IMR-90 (cell line): ENCODE data around the gene OGFOD3. TPM values are rescaled to one million over a fixed set of nuclear protein-coding genes. Genes with fewer than 3 reads are reported as not detected.

ENCODE experiments used
- ATAC-seq: fragments of 200-7000 bp; cut with Tn5 transposase; 2 replicates; pipeline ENCODE4 v1.9.1; 2020; ENCODE audit warnings: low read depth, mild to moderate bottlenecking, moderate library complexity
- BruUV-seq: library from RNA; stranded (reverse); fragments of 400-500 nt; replicated peaks from 2 replicates; lab custom pipeline; 2021; lab: Mats Ljungman, UMichigan
- CTCF ChIA-PET: fragments of 300-600 bp; formaldehyde crosslinking; extraction: SDS; loops from one replicate; lab custom pipeline; 2021; ENCODE audit warnings: antibody characterized with exemption; lab: Yijun Ruan, JAX
- POLR2A ChIA-PET: fragments of 300-600 bp; sonication (Branson Sonifier 250); formaldehyde crosslinking; loops from one replicate; lab custom pipeline; 2022; ENCODE audit warnings: antibody characterized with exemption; ENCODE audit not compliant: unreplicated experiment; lab: Charles Lee
- DNase-seq: peaks from one replicate; pipeline ENCODE4 v3.0.0; 2013
- H2AFZ ChIP-seq: replicated peaks from 2 replicates; pipeline ENCODE3; 2013; ENCODE audit warnings: low read length, mild to moderate bottlenecking; ENCODE audit not compliant: poor library complexity
- H2AK5ac ChIP-seq: 2 replicates; pipeline ENCODE4 v1.6.1; 2013; ENCODE audit warnings: low read depth, low read length, inconsistent platforms
- H2AK9ac ChIP-seq: replicated peaks from 2 replicates; pipeline ENCODE3; 2013; ENCODE audit warnings: mild to moderate bottlenecking, low read depth, low read length, moderate library complexity; ENCODE audit not compliant: poor library complexity
- H2BK120ac ChIP-seq: 2 replicates; pipeline ENCODE4 v1.6.1; 2013; ENCODE audit warnings: low read depth, low read length, inconsistent platforms
- H2BK15ac ChIP-seq: 3 replicates; pipeline ENCODE4 v1.6.1; 2013; ENCODE audit warnings: low read depth, low read length, inconsistent platforms
- H2BK20ac ChIP-seq: 2 replicates; pipeline ENCODE4 v1.6.1; 2013; ENCODE audit warnings: low read depth, mild to moderate bottlenecking, inconsistent platforms, low read length, moderate library complexity
- H2BK5ac ChIP-seq: 2 replicates; pipeline ENCODE4 v1.6.1; 2013; ENCODE audit warnings: mild to moderate bottlenecking, low read depth, low read length, inconsistent platforms; ENCODE audit not compliant: poor library complexity, severe bottlenecking
- H3K14ac ChIP-seq: replicated peaks from 2 replicates; pipeline ENCODE4 v1.6.1; 2013; ENCODE audit warnings: low read depth, low read length, inconsistent platforms
- H3K18ac ChIP-seq: 2 replicates; pipeline ENCODE4 v1.6.1; 2013; ENCODE audit warnings: low read depth, low read length, control low read depth
- H3K23ac ChIP-seq: 2 replicates; pipeline ENCODE4 v1.6.1; 2013; ENCODE audit warnings: low read depth, low read length, inconsistent platforms
- H3K27ac ChIP-seq: 2 replicates; pipeline ENCODE4 v1.5.1; 2013; ENCODE audit warnings: mild to moderate bottlenecking, control low read depth, low read length; ENCODE audit not compliant: insufficient read depth
- H3K27me3 ChIP-seq: 2 replicates; pipeline ENCODE4 v1.6.1; 2013; ENCODE audit warnings: low read length; ENCODE audit not compliant: control insufficient read depth, insufficient read depth
- H3K36me3 ChIP-seq: 2 replicates; pipeline ENCODE4 v1.6.1; 2013; ENCODE audit warnings: low read length, mixed read lengths; ENCODE audit not compliant: control insufficient read depth, insufficient read depth
- H3K4ac ChIP-seq: 2 replicates; pipeline ENCODE4 v1.6.1; 2013; ENCODE audit warnings: low read depth, low read length, inconsistent platforms
- H3K4me1 ChIP-seq: 2 replicates; pipeline ENCODE4 v1.6.1; 2013; ENCODE audit warnings: low read length, mixed read lengths; ENCODE audit not compliant: control insufficient read depth, insufficient read depth
- H3K4me2 ChIP-seq: 2 replicates; pipeline ENCODE4 v1.6.1; 2013; ENCODE audit warnings: low read depth, mild to moderate bottlenecking, control low read depth, low read length, moderate library complexity
- H3K4me3 ChIP-seq: 2 replicates; pipeline ENCODE4 v1.5.1; 2013; ENCODE audit warnings: low read depth, mild to moderate bottlenecking, control low read depth, low read length, moderate library complexity; ENCODE audit not compliant: insufficient read depth
- H3K56ac ChIP-seq: 2 replicates; pipeline ENCODE4 v1.6.1; 2013; ENCODE audit warnings: low read length, inconsistent platforms; ENCODE audit not compliant: insufficient read depth; ENCODE audit errors: extremely low read depth
- H3K79me1 ChIP-seq, 2 experiments: 2 replicates each; pipeline ENCODE4 v1.6.1; 2013; ENCODE audit warnings: low read length in 2 of 2, inconsistent platforms in 1 of 2, low read depth in 1 of 2
- H3K9ac ChIP-seq: 2 replicates; pipeline ENCODE4 v1.6.1; 2013; ENCODE audit warnings: low read depth, low read length, control low read depth
- H3K9me1 ChIP-seq: 2 replicates; pipeline ENCODE4 v1.6.1; 2013; ENCODE audit warnings: low read length, inconsistent platforms; ENCODE audit not compliant: insufficient read depth
- H3K9me3 ChIP-seq: 2 replicates; pipeline ENCODE4 v1.6.1; 2013; ENCODE audit warnings: low read length; ENCODE audit not compliant: control insufficient read depth, insufficient read depth
- H4K20me1 ChIP-seq: 2 replicates; pipeline ENCODE4 v1.6.1; 2013; ENCODE audit warnings: low read length, inconsistent platforms; ENCODE audit not compliant: insufficient read depth
- H4K5ac ChIP-seq: 2 replicates; pipeline ENCODE4 v1.6.1; 2013; ENCODE audit warnings: mild to moderate bottlenecking, low read depth, low read length, control low read depth
- H4K8ac ChIP-seq, 2 experiments: 2 replicates each; pipeline ENCODE4 v1.6.1; 2013; ENCODE audit warnings: low read depth in 2 of 2, low read length in 2 of 2, control low read depth in 1 of 2, inconsistent platforms in 1 of 2
- H4K91ac ChIP-seq: 2 replicates; pipeline ENCODE4 v1.6.1; 2013; ENCODE audit warnings: low read depth, low read length, inconsistent platforms; ENCODE audit not compliant: insufficient read depth
- BHLHE40 ChIP-seq: fragments of 150-350 bp; IDR thresholded peaks from 2 replicates; pipeline ENCODE4 v1.6.1; 2016; ENCODE audit warnings: mild to moderate bottlenecking, low read depth, low read length
- CEBPB ChIP-seq: IDR thresholded peaks from 2 replicates; pipeline ENCODE4 v1.6.1; 2012; ENCODE audit warnings: low read depth, low read length, improper control_type of control experiment
- ELK1 ChIP-seq: fragments of 150-350 bp; IDR thresholded peaks from 2 replicates; pipeline ENCODE4 v1.6.1; 2016; ENCODE audit warnings: low read depth, mild to moderate bottlenecking, low read length, moderate library complexity, borderline replicate concordance
- FOS ChIP-seq: fragments of 150-350 bp; IDR thresholded peaks from 2 replicates; pipeline ENCODE4 v1.6.1; 2016; ENCODE audit warnings: low read depth, low read length
- MAFK ChIP-seq: IDR thresholded peaks from 2 replicates; pipeline ENCODE4 v1.6.1; 2012; ENCODE audit warnings: low read depth, low read length, improper control_type of control experiment
- MXI1 ChIP-seq: IDR thresholded peaks from 2 replicates; pipeline ENCODE4 v1.6.1; 2012; ENCODE audit warnings: low read depth, mild to moderate bottlenecking, low read length, moderate library complexity, borderline replicate concordance
- NFE2L2 ChIP-seq: fragments of 150-350 bp; IDR thresholded peaks from 2 replicates; pipeline ENCODE4 v1.6.1; 2016; ENCODE audit warnings: low read depth, mild to moderate bottlenecking, low read length
- POLR2A ChIP-seq: IDR thresholded peaks from 2 replicates; pipeline ENCODE4 v1.6.1; 2012; ENCODE audit warnings: mild to moderate bottlenecking, low read depth, low read length
- RAD21 ChIP-seq: IDR thresholded peaks from 2 replicates; pipeline ENCODE4 v1.6.1; 2012; ENCODE audit warnings: low read length, improper control_type of control experiment
- RCOR1 ChIP-seq: IDR thresholded peaks from 2 replicates; pipeline ENCODE4 v1.6.1; 2012; ENCODE audit warnings: mild to moderate bottlenecking, low read length, improper control_type of control experiment; ENCODE audit not compliant: insufficient replicate concordance
- RFX5 ChIP-seq: IDR thresholded peaks from 2 replicates; pipeline ENCODE4 v1.8.0; 2012; ENCODE audit warnings: low read depth, mild to moderate bottlenecking, low read length, moderate library complexity
- SMC3 ChIP-seq: fragments of 150-350 bp; IDR thresholded peaks from 2 replicates; pipeline ENCODE4 v1.6.1; 2016; ENCODE audit warnings: low read depth, mild to moderate bottlenecking, antibody characterized with exemption, low read length, moderate library complexity
- WGBS, 2 experiments: methylation state at CpG; one replicate each; pipeline versions ENCODE4 v1.1.5 to v1.1.7; 2013; ENCODE audit warnings: missing lambda C conversion rate in 2 of 2; ENCODE audit not compliant: insufficient read length in 1 of 2; ENCODE audit errors: extremely low coverage in 2 of 2; 5-methylcytosine and 5-hydroxymethylcytosine counted together
- dilution Hi-C: fragments of 300-500 bp; cut with HindIII; formaldehyde crosslinking; loops from one replicate; pipeline ENCODE4 v1.14.3; 2018; ENCODE audit warnings: low sequenced_read_pairs; ENCODE audit not compliant: unreplicated experiment
- in situ Hi-C: fragments of 300-500 bp; cut with MboI; formaldehyde crosslinking; loops from 3 replicates; pipeline ENCODE4 v1.14.3; 2019; ENCODE audit warnings: low sequenced_read_pairs, inconsistent platforms, mixed read lengths
- intact Hi-C: fragments of 100-400 bp; cut with micrococcal nuclease; formaldehyde crosslinking; loops from 2 replicates; pipeline ENCODE4 v1.10.0; 2022
- polyA plus RNA-seq, 3 experiments: library from polyadenylated mRNA; depleted of rRNA; stranded (reverse); fragments of >200 nt; gene quantifications; 2 replicates each; pipeline ENCODE4 v1.2.3, GENCODE V29; 2012; ENCODE audit warnings: low replicate concordance in 1 of 3
- total RNA-seq: library from RNA; depleted of rRNA; stranded (reverse); fragments of >200 nt; gene quantifications from 2 replicates; pipeline ENCODE4 v1.2.3, GENCODE V29; 2012

OGFOD3 gene
- total and polyA plus RNA-seq, 2 of the 4 experiments (the other 2 are of a cell fraction), result 25.3 to 33.4 TPM

GRCh38 chr17:82350182-82351030, 68.0 kb downstream of the OGFOD3 start:
- no peak overlapping the region for H4K91ac ChIP-seq
- no peak overlapping the region for H3K23ac ChIP-seq
- H3K27ac ChIP-seq, result no peak overlapping the region
- H4K5ac ChIP-seq, result no peak overlapping the region
- H3K4me2 ChIP-seq, result no peak overlapping the region
- peaks cover under 1% of the 10 kb centered on the region; the same call in 1 of the 2 replicates for H3K4me1 ChIP-seq
- H3K56ac ChIP-seq, result no peak overlapping the region
- ChIA-PET POLR2A (no interaction called here), CTCF (no interaction called here)
- peaks cover 7% of the 10 kb centered on the region; the same call in 1 of the 2 replicates for H4K20me1 ChIP-seq
- no peak overlapping the region for H4K8ac ChIP-seq
- no peaks in the 10 kb centered on the region for H3K9me3 ChIP-seq
- no peak overlapping the region for H2BK15ac ChIP-seq
- H3K27me3 ChIP-seq, result peaks cover 19% of the 10 kb centered on the region
- DNase-seq, result no peak
- H3K4ac ChIP-seq, result no peak overlapping the region
- dilution Hi-C loops (no loop called here), intact Hi-C loops (loop anchor here (1.0 kb wide), 1 partner anchor 144 kb away; no protein-coding TSS in a partner anchor), in situ Hi-C loops (loop anchor here (5.0 to 10.0 kb wide), 3 partner anchors 57 to 424 kb away; no protein-coding TSS in a partner anchor)
- H2AFZ ChIP-seq, result peak overlapping the region; percentile 43
- no peak overlapping the region for H3K4me3 ChIP-seq
- H2BK20ac ChIP-seq, result no peak overlapping the region
- no TSS peak for BruUV-seq
- H3K36me3 ChIP-seq, result no peaks in the 10 kb centered on the region
- no peak overlapping the region for H2BK120ac ChIP-seq
- no peak overlapping the region for H2AK5ac ChIP-seq
- H2AK9ac ChIP-seq, result no peak overlapping the region
- H3K9me1 ChIP-seq, result no peaks in the 10 kb centered on the region
- no peak overlapping the region for H3K9ac ChIP-seq
- 96% methylated on average over 8 of the region's 28 CpGs; no CpG with 5 or more reads in 1 of the 2 experiments for WGBS, 2 experiments
- H3K79me1 ChIP-seq, result no peaks in the 10 kb centered on the region
- no peak for ATAC-seq
- no peak overlapping the region for H3K18ac ChIP-seq
- no peak for TF ChIP-seq MAFK
- TF ChIP-seq FOS, result no peak
- TF ChIP-seq SMC3, result no peak
- no peak for TF ChIP-seq RCOR1
- TF ChIP-seq RAD21, result no peak
- TF ChIP-seq NFE2L2, result no peak
- TF ChIP-seq MXI1, result no peak
- no peak for TF ChIP-seq POLR2A
- no peak for TF ChIP-seq RFX5
- no peak for TF ChIP-seq BHLHE40
- no peak for TF ChIP-seq ELK1
- TF ChIP-seq CEBPB, result no peak
- H3K14ac ChIP-seq, result no peak overlapping the region
- H2BK5ac ChIP-seq, result no peak overlapping the region
